Left hindlimb (tissue), 1 donor: ENCODE data around the gene AEBP1.

Source experiments
- DNase-seq: peaks from one replicate; pipeline ENCODE4 v3.0.0-alpha.2; 2018

AEBP1 gene

DNA sequence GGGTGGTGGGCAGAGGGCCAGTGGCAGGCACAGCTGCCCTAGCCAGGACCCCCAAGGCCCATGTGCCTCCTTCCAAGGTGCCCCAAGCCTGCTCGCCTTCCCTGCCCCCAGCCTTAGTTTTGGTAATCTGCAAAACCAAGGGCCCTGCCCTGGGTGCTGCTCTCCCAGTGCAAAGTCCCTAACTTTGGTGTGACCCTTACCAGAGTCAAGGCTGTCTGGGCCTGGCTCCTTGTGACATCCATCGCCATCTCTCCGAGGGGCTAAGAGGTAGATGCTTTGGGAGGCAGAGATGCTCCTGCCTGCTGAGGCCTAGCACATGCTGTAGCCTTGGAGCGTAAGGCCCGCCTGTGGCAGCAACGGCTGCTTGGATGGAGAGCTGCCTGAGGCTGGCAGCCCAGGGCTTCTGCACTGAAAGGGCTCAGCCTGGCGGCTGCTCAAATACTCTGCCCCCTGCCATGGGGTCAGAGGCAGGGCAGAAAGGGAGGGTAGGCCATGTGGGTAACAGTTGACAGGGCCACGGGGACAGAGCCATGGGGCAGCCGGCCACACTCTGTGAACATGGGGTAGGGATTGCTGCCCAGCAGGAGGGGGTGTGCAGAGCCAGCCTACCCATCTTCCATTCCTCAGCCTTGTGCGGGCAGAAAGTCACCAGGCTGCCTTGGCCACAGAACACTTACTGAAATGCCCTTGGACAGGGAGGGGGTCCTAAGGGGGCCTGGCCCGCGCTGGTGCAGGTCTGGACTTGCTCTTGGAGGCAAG lies 54.9 kb downstream of the AEBP1 start:
- DNase-seq, result no peak

DNA sequence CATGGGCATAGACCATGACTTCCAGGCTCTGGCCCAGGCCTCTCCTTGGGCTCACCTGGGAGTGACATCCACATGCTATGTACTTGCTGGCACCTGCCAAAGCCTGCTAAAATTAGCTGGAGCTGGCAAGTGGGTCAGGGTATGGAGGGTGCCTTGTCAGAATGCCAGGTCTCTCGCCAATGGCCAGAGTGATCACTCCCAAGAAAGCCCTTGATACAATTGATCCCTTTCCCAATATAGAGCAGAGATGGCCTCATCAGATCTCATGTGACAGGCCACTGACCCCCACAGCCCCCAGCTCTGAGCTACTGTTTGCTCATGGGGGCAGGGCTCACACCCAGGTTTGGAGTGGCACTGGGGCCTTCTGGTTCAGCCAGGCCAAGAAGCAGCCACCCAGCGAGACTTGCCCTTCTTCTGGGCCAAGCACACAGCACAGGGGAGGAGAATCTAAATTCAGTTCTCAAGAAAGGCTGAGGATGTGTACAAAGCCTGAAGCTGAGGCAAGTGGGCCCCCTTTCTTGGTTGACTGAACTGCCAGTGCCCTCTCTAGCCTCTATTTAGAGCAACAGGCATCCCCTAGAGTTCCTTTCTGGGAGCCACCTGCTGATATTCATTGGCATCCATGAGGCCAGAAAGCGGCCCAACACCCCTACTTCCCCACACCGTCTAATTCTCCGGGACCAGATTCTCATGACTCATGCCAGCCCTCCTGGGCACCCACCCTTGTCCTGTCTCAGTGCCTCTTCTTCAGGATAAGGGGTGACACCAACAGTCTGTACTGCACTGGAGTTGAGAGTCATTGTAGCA lies 55.9 kb downstream of the AEBP1 start:
- DNase-seq, result no peak

DNA sequence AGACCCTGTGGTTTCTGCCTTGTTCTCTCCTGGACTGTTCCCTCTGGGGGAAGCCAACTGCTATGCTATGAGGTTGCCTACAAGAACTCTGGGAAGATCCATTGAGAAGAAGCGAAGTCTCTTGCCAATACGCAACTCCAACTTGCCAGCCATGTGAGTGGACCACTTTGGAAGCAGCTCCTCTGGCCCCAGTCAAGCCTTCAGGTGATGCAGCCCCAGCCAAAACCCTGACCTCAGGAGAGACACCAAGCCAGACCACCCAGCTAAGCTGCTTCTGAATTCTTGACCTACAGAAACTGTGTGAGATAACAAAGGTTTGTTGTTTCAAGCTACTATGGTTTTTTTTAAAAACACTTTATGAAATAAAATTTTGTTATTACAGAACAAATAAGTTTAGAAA lies 57.2 kb downstream of the AEBP1 start:
- no peak for DNase-seq

DNA sequence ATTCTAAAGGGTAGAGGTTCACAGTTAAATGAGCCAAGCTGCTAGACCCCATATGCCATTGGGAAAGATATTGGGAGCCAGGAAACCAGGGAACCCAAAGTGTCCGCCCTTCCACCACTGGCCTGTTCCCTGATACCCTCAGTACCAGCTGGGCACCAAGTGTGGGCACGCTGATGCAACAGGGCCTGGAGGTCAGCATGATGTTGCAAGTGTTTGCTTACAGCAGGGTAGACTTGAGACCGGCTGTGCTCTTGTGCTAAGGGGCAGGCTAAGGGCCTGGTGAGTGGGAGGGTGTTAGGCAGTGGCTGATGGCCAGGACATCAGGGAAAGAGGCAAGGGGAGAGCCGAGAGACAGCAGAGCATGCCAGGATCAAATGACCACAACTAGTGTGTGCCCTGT lies 58.0 kb downstream of the AEBP1 start:
- DNase-seq, result no peak

DNA sequence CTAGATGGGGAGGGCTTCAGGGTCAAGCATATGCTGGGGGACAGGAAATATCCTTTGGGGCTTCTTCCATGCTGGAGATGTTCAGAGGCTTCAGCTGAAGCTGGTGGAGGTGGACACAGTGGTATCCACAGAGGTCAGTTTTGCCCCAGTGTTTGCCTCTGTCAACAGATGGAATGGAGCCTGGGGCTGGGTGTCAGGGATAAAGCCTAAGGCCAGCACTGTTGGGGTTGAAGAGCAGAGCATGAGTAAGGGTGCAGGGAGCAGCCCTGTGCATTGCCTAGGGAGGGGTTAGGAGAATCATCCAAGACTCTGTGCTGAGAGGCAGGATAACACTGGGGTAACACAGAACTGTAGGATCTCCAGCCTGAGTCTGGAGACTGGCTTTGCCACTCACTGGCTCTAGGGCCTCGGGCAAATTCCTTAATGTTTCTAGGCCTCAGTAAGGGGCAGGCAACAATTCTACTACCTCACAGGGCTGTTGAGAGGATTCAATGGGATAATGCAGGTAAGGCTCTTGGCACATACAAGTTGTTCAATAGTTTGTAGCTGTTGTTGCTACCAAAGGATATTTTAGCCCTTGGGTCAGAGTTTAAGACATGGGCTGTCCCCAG lies 58.7 kb downstream of the AEBP1 start:
- DNase-seq, result no peak

DNA sequence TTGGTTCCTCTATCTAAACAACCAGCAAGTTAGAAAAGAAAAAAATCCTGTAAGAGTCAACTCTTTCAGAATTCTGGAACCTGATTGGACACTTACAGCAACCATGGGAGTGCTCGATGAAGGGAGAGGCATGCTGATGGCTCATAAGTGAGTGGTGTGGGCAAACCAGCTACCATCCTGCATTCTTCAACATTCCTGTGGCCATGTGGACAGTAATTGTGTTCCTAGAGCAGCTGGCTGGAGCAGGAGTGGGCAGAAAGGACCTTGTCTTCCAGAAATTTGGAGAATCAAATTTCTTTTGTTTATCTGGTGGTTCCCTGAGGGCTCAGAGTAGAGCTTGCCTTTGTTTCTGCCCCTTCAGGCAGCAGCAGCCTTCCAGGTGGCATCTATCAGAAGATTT lies 59.4 kb downstream of the AEBP1 start:
- DNase-seq, result no peak
